Uterus (tissue), 2 donors: Measurements from ENCODE around the gene NAPSA.

Experiments
- POLR2A ChIP-seq, 2 donors: fragments of 450-650 bp; IDR thresholded peaks; one replicate each; pipeline ENCODE4 v1.6.1; 2016; ENCODE audit warnings: antibody characterized with exemption in 2 of 2, mild to moderate bottlenecking in 1 of 2, moderate library complexity in 1 of 2
- TF ChIP-seq, protein P1 (sequence below), 4 experiments: fragments of 200-600 bp in 2 of 4; fragments of 450-650 bp in 2 of 4; sonication (generic) in 2 of 4; IDR thresholded peaks; one replicate each; pipeline ENCODE4 v1.5.1; 2016 to 2019; ENCODE audit warnings: antibody characterized with exemption in 4 of 4, mild to moderate bottlenecking in 2 of 4, moderate library complexity in 1 of 4

DNA sequence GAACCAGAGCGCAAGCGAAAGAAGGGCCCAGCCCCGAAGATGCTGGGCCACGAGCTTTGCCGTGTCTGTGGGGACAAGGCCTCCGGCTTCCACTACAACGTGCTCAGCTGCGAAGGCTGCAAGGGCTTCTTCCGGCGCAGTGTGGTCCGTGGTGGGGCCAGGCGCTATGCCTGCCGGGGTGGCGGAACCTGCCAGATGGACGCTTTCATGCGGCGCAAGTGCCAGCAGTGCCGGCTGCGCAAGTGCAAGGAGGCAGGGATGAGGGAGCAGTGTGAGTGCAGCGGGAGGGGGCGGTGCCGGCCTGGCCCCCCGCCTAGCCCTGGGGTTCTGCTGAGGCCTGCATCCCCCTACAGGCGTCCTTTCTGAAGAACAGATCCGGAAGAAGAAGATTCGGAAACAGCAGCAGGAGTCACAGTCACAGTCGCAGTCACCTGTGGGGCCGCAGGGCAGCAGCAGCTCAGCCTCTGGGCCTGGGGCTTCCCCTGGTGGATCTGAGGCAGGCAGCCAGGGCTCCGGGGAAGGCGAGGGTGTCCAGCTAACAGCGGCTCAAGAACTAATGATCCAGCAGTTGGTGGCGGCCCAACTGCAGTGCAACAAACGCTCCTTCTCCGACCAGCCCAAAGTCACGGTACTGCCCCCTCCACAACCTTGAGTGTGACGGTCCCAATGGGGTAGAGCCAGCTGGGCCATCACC lies 12.9 kb upstream of the NAPSA start:
- TF ChIP-seq, protein P1, sequence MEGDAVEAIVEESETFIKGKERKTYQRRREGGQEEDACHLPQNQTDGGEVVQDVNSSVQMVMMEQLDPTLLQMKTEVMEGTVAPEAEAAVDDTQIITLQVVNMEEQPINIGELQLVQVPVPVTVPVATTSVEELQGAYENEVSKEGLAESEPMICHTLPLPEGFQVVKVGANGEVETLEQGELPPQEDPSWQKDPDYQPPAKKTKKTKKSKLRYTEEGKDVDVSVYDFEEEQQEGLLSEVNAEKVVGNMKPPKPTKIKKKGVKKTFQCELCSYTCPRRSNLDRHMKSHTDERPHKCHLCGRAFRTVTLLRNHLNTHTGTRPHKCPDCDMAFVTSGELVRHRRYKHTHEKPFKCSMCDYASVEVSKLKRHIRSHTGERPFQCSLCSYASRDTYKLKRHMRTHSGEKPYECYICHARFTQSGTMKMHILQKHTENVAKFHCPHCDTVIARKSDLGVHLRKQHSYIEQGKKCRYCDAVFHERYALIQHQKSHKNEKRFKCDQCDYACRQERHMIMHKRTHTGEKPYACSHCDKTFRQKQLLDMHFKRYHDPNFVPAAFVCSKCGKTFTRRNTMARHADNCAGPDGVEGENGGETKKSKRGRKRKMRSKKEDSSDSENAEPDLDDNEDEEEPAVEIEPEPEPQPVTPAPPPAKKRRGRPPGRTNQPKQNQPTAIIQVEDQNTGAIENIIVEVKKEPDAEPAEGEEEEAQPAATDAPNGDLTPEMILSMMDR (IDR thresholded peaks at IDR 0.05): no peak
- no peak for TF ChIP-seq POLR2A (IDR thresholded peaks at IDR 0.05)
